H9 (cell line): ENCODE results near the gene PPP1R3C. TPM values are rescaled to one million over a fixed set of nuclear protein-coding genes. Genes with fewer than 3 reads are reported as not detected.

Source experiments
- DNase-seq: peaks from one replicate; pipeline ENCODE4 v3.0.0-alpha.2; 2017
- H2AFZ ChIP-seq: one replicate; pipeline ENCODE4 v1.6.1; 2013; ENCODE audit warnings: mild to moderate bottlenecking, low read length, control low read depth, moderate library complexity
- H2AK5ac ChIP-seq: 2 replicates; pipeline ENCODE4 v1.6.1; 2013; ENCODE audit warnings: low read length, control low read depth, mixed read lengths; ENCODE audit not compliant: insufficient read length
- H2BK120ac ChIP-seq: one replicate; pipeline ENCODE4 v1.6.1; 2013; ENCODE audit warnings: low read depth, mild to moderate bottlenecking, low read length, control low read depth, inconsistent platforms; ENCODE audit not compliant: poor library complexity, severe bottlenecking
- H2BK12ac ChIP-seq: 2 replicates; pipeline ENCODE4 v1.6.1; 2013; ENCODE audit warnings: low read length, control low read depth, mixed read lengths, low read depth; ENCODE audit not compliant: insufficient read length
- H2BK15ac ChIP-seq: 2 replicates; pipeline ENCODE4 v1.6.1; 2013; ENCODE audit warnings: low read depth, low read length, control low read depth
- H2BK20ac ChIP-seq: one replicate; pipeline ENCODE4 v1.6.1; 2013; ENCODE audit warnings: low read depth, mild to moderate bottlenecking, low read length, control low read depth, inconsistent platforms; ENCODE audit not compliant: poor library complexity, severe bottlenecking
- H2BK5ac ChIP-seq: 2 replicates; pipeline ENCODE4 v1.6.1; 2013; ENCODE audit warnings: low read length, control low read depth, mixed read lengths; ENCODE audit not compliant: insufficient read length
- H3K14ac ChIP-seq: 2 replicates; pipeline ENCODE4 v1.6.1; 2013; ENCODE audit warnings: low read length, control low read depth; ENCODE audit not compliant: insufficient read depth
- H3K18ac ChIP-seq: 2 replicates; pipeline ENCODE4 v1.6.1; 2013; ENCODE audit warnings: low read depth, mild to moderate bottlenecking, mixed read lengths, low read length, control low read depth; ENCODE audit not compliant: insufficient read length
- H3K23ac ChIP-seq: 2 replicates; pipeline ENCODE4 v1.6.1; 2013; ENCODE audit warnings: low read length, control low read depth, mixed read lengths, low read depth; ENCODE audit not compliant: insufficient read length
- H3K23me2 ChIP-seq: 2 replicates; pipeline ENCODE4 v1.6.1; 2013; ENCODE audit warnings: low read depth, mild to moderate bottlenecking, mixed read lengths, low read length, control low read depth; ENCODE audit not compliant: insufficient read length, poor library complexity, severe bottlenecking
- H3K27ac ChIP-seq: 2 replicates; pipeline ENCODE4 v1.5.1; 2013; ENCODE audit warnings: low read length, control low read depth, mixed read lengths, low read depth; ENCODE audit not compliant: insufficient read length
- H3K27me3 ChIP-seq: 2 replicates; pipeline ENCODE4 v1.6.1; 2013; ENCODE audit warnings: low read length, control low read depth, inconsistent platforms; ENCODE audit not compliant: insufficient read depth
- H3K4ac ChIP-seq: 2 replicates; pipeline ENCODE4 v1.6.1; 2013; ENCODE audit warnings: low read depth, mild to moderate bottlenecking, control low read depth, inconsistent platforms, low read length, moderate library complexity
- H3K4me1 ChIP-seq: 2 replicates; pipeline ENCODE4 v1.6.1; 2013; ENCODE audit warnings: low read length, control low read depth, inconsistent platforms; ENCODE audit not compliant: insufficient read depth
- H3K4me2 ChIP-seq: 2 replicates; pipeline ENCODE4 v1.6.1; 2013; ENCODE audit warnings: low read length, control low read depth, mixed read lengths; ENCODE audit not compliant: insufficient read length, insufficient read depth
- H3K56ac ChIP-seq: 2 replicates; pipeline ENCODE4 v1.6.1; 2013; ENCODE audit warnings: low read depth, mild to moderate bottlenecking, mixed read lengths, low read length, control low read depth; ENCODE audit not compliant: insufficient read length
- H3K79me1 ChIP-seq: 2 replicates; pipeline ENCODE4 v1.6.1; 2013; ENCODE audit warnings: low read depth, mild to moderate bottlenecking, moderate library complexity, low read length, control low read depth, inconsistent platforms; ENCODE audit not compliant: insufficient read depth, poor library complexity, severe bottlenecking
- H3K79me2 ChIP-seq: 2 replicates; pipeline ENCODE4 v1.6.1; 2013; ENCODE audit warnings: low read length, control low read depth, inconsistent platforms; ENCODE audit not compliant: insufficient read depth
- H3K9ac ChIP-seq: 2 replicates; pipeline ENCODE4 v1.6.1; 2013; ENCODE audit warnings: low read length, control low read depth, mixed read lengths; ENCODE audit not compliant: insufficient read length; ENCODE audit errors: extremely low read depth
- H3K9me3 ChIP-seq: one replicate; pipeline ENCODE4 v1.6.1; 2013; ENCODE audit warnings: low read depth, low read length, inconsistent platforms; ENCODE audit not compliant: control insufficient read depth
- H3T11ph ChIP-seq: one replicate; pipeline ENCODE4 v1.6.1; 2013; ENCODE audit warnings: mild to moderate bottlenecking, low read length, control low read depth, inconsistent platforms
- H4K20me1 ChIP-seq: one replicate; pipeline ENCODE4 v1.6.1; 2013; ENCODE audit not compliant: control insufficient read depth, insufficient read length, insufficient read depth
- H4K5ac ChIP-seq: 2 replicates; pipeline ENCODE4 v1.6.1; 2013; ENCODE audit warnings: low read depth, mild to moderate bottlenecking, mixed read lengths, low read length, control low read depth; ENCODE audit not compliant: insufficient read length
- H4K8ac ChIP-seq: replicated peaks from 2 replicates; pipeline ENCODE4 v1.6.1; 2013; ENCODE audit warnings: low read length, control low read depth, mixed read lengths, low read depth; ENCODE audit not compliant: insufficient read length
- H4K91ac ChIP-seq: 2 replicates; pipeline ENCODE4 v1.6.1; 2013; ENCODE audit warnings: low read depth, mild to moderate bottlenecking, moderate library complexity, mixed read lengths, low read length, control low read depth; ENCODE audit not compliant: insufficient read length
- H3K27ac Mint-ChIP-seq, 3 experiments: 2 replicates in 2 of 3; 3 replicates in 1 of 3; pipeline ENCODE4 v1.8.0; 2020 to 2021; ENCODE audit warnings: mixed read lengths in 3 of 3, mild to moderate bottlenecking in 1 of 3, moderate library complexity in 1 of 3
- H3K27me3 Mint-ChIP-seq: 2 replicates; pipeline ENCODE4 v1.8.0; 2021; ENCODE audit warnings: low read depth, mild to moderate bottlenecking, moderate library complexity, mixed read lengths
- H3K36me3 Mint-ChIP-seq, 3 experiments: 2 replicates in 2 of 3; 3 replicates in 1 of 3; pipeline ENCODE4 v1.8.0; 2020 to 2021; ENCODE audit warnings: low read depth in 3 of 3, mixed read lengths in 3 of 3; ENCODE audit not compliant: insufficient read depth in 1 of 3
- H3K4me1 Mint-ChIP-seq, 2 experiments: 2 replicates each; pipeline ENCODE4 v1.8.0; 2020; ENCODE audit warnings: mixed read lengths in 2 of 2
- H3K4me3 Mint-ChIP-seq, 2 experiments: 2 replicates in 1 of 2; 3 replicates in 1 of 2; pipeline ENCODE4 v1.8.0; 2020 to 2021; ENCODE audit warnings: mild to moderate bottlenecking in 2 of 2, mixed read lengths in 2 of 2, moderate library complexity in 1 of 2
- H3K9me3 Mint-ChIP-seq, 2 experiments: 2 replicates in 1 of 2; 3 replicates in 1 of 2; pipeline ENCODE4 v1.8.0; 2020; ENCODE audit warnings: mild to moderate bottlenecking in 2 of 2, mixed read lengths in 2 of 2, moderate library complexity in 1 of 2
- WGBS: extraction: QIAGEN DNeasy Blood & Tissue Kit; methylation state at CpG from one replicate; pipeline ENCODE4 v1.1.7; 2013; ENCODE audit warnings: missing lambda C conversion rate, low lambda C conversion rate, mixed read lengths; ENCODE audit not compliant: insufficient read length; ENCODE audit errors: extremely low coverage; 5-methylcytosine and 5-hydroxymethylcytosine counted together
- long read RNA-seq: library from polyadenylated mRNA; unstranded; transcript quantifications from one replicate; pipeline ENCODE4 v2.0.0, GENCODE V29; 2020
- total RNA-seq: library from RNA; stranded (reverse); gene quantifications from 2 replicates; pipeline ENCODE4 v1.2.1, GENCODE V29; 2021
- TF ChIP-seq, protein P1 (sequence below): fragments of 200-600 bp; sonication (generic); conservative IDR thresholded peaks from 3 replicates; pipeline ENCODE4 v1.8.0; 2021; ENCODE audit warnings: antibody characterized with exemption, mild to moderate bottlenecking

Gene PPP1R3C
- 1.1 and 1.2 TPM in 2 replicates for total RNA-seq
- long read RNA-seq, transcript PPP1R3C-201 (2 exons, 2,524 nt) = major isoform, 8 of 8 reads
- long read RNA-seq, partial matches to known transcripts = 0 of 8 reads
- long read RNA-seq, other reads (novel, unspliced or antisense) = 0 of 8 reads

GRCh38 chr10:91632671-91633550, at the start of gene PPP1R3C:
PPP1R3C (minus strand) TSS chr10:91633071; CDS start chr10:91632969, 102 bp downstream.
- Mint-ChIP-seq H3K27ac (no peak within 1 kb of the TSS), H3K4me1 (peaks cover 9 to 17% of the 10 kb centered on the region in 2 experiments), H3K9me3 (no peaks in the 10 kb centered on the region), H3K4me3 (peak within 1 kb of the TSS; percentile 54 to 77), H3K27me3 (peaks cover 44% of the 10 kb centered on the region), H3K36me3 (peaks cover 2 to 9% (median 7%) of the 10 kb centered on the region in 3 experiments; a peak in 5 of 7 replicates)
- H3K4ac ChIP-seq = no peak within 1 kb of the TSS
- no peak within 1 kb of the TSS for H4K5ac ChIP-seq
- no peaks in the 10 kb centered on the region for H3K9me3 ChIP-seq
- TF ChIP-seq, protein P1, sequence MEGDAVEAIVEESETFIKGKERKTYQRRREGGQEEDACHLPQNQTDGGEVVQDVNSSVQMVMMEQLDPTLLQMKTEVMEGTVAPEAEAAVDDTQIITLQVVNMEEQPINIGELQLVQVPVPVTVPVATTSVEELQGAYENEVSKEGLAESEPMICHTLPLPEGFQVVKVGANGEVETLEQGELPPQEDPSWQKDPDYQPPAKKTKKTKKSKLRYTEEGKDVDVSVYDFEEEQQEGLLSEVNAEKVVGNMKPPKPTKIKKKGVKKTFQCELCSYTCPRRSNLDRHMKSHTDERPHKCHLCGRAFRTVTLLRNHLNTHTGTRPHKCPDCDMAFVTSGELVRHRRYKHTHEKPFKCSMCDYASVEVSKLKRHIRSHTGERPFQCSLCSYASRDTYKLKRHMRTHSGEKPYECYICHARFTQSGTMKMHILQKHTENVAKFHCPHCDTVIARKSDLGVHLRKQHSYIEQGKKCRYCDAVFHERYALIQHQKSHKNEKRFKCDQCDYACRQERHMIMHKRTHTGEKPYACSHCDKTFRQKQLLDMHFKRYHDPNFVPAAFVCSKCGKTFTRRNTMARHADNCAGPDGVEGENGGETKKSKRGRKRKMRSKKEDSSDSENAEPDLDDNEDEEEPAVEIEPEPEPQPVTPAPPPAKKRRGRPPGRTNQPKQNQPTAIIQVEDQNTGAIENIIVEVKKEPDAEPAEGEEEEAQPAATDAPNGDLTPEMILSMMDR = peak; percentile 39; the same call in 2 of the 3 replicates
- H2AFZ ChIP-seq = peak within 1 kb of the TSS; percentile 1
- H3K23me2 ChIP-seq = peaks cover 6% of the 10 kb centered on the region
- no peaks in the 10 kb centered on the region for H3K79me1 ChIP-seq
- H4K8ac ChIP-seq = no peak within 1 kb of the TSS
- no peak within 1 kb of the TSS for H2BK15ac ChIP-seq
- peak within 1 kb of the TSS; percentile 27 for H3K4me2 ChIP-seq
- no peaks in the 10 kb centered on the region for H3K79me2 ChIP-seq
- H3K18ac ChIP-seq = no peak within 1 kb of the TSS
- H3K27me3 ChIP-seq = peaks cover 6% of the 10 kb centered on the region; the same call in 1 of the 2 replicates
- no peak within 1 kb of the TSS for H3K56ac ChIP-seq
- H2BK5ac ChIP-seq = no peak within 1 kb of the TSS
- no peaks in the 10 kb centered on the region for H3K4me1 ChIP-seq
- H2BK12ac ChIP-seq = no peak within 1 kb of the TSS
- no peak within 1 kb of the TSS for H2BK20ac ChIP-seq
- H2BK120ac ChIP-seq = no peak within 1 kb of the TSS
- no CpG with 5 or more reads among the region's 61 CpGs for WGBS
- H3K14ac ChIP-seq = no peak within 1 kb of the TSS
- no peaks in the 10 kb centered on the region for H4K20me1 ChIP-seq
- H2AK5ac ChIP-seq = no peak within 1 kb of the TSS
- H3T11ph ChIP-seq = no peak within 1 kb of the TSS
- no peak within 1 kb of the TSS for H3K23ac ChIP-seq
- DNase-seq = peak; percentile 92
- no peak within 1 kb of the TSS for H3K9ac ChIP-seq
- H4K91ac ChIP-seq = no peak within 1 kb of the TSS
- no peak within 1 kb of the TSS for H3K27ac ChIP-seq
